GM12801 (cell line): Measurements from ENCODE around the gene ACAT2.

Source experiments
- CTCF ChIP-seq: IDR thresholded peaks from one replicate; pipeline ENCODE4 v1.5.1; 2011; ENCODE audit warnings: control low read depth; ENCODE audit not compliant: insufficient read length; ENCODE audit errors: extremely low read depth

The ACAT2 gene

GRCh38 chr6:159772196-159772595 is 10.4 kb downstream of the ACAT2 start:
- no peak for TF ChIP-seq CTCF

- TF ChIP-seq CTCF, result no peak
Observed at GRCh38 chr6:159777240-159777904, 15.5 kb downstream of the ACAT2 start.

GRCh38 chr6:159778131-159778530 is 16.3 kb downstream of the ACAT2 start:
- TF ChIP-seq CTCF, result no peak

- TF ChIP-seq CTCF, result no peak
Observed at GRCh38 chr6:159778542-159779103, 16.8 kb downstream of the ACAT2 start.

- no peak for TF ChIP-seq CTCF
Observed at GRCh38 chr6:159788276-159788675, 26.4 kb downstream of the ACAT2 start.

- TF ChIP-seq CTCF, result no peak
Observed at GRCh38 chr6:159788753-159789376, 27.0 kb downstream of the ACAT2 start.

GRCh38 chr6:159789377-159790148 is 27.7 kb downstream of the ACAT2 start, which contains the start of gene TCP1:
Gene TCP1, minus strand, starts transcription at chr6:159789602. Its CDS starts 134 bp downstream, at chr6:159789468.
- TF ChIP-seq CTCF, result no peak
